ENCODE data around the gene SDC4.

SDC4 gene

DNA sequence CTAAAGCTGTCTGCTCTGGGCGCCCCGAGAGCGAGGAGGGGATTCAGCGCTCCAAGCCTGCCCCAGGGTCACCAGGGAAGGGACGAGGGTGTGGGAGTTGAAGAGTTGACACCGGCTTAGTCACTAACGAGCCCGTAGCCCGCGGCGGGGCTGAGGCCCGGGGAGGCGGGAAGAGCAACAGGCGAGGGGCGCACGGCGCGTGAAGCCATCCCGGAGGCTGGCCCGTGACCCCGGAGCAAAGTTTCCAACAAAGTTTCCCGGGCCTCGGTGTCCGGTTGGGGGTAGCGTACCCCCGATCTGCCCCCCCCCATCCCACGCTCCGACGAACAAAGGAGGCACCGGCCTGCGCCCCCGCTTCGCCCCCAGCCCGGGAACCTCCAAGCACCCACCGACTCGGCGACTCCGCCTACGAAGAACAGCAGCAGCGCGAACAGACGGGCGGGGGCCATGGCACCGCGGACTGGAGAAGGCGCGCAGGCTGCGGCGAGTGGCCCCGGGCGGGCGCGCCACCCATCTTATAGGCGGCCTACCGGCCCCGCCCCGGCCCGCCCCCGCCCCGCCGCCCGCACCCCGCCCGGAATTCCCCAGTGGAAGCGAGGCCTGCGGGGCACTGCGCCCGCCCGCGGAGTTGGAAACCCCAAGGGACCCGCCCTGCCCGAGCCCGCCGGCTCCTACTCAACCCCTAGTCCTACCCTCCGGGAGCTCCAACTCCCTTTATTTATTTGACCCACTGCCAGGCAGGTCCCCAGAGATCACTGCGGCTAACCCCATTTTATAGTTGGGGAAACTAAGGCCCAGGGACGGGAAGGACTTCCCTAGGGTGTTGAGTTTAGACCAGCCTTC is at the start of gene SDC4:
Gene SDC4, minus strand, starts transcription at position 489 of the 843 bp plus-strand sequence. Its CDS starts 40 bp downstream, at position 449.
- peak; percentile 84 for DNase-seq

DNA sequence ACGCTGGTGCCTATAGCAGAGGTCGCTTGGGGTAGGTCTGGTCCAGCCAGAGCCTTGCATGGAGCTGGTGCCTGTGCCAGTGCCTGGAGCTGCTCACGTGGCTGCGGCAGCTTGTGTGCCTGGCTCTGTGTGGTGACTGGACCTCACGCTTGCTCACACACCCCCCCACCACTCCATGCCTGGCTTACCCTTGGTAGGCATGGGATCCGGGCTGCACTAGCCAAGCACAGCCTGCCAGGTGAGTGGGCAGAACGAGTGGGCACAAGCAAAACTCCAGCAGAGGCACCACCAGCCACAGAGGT is 46.8 kb upstream of the SDC4 start:
- no peak for DNase-seq

DNA sequence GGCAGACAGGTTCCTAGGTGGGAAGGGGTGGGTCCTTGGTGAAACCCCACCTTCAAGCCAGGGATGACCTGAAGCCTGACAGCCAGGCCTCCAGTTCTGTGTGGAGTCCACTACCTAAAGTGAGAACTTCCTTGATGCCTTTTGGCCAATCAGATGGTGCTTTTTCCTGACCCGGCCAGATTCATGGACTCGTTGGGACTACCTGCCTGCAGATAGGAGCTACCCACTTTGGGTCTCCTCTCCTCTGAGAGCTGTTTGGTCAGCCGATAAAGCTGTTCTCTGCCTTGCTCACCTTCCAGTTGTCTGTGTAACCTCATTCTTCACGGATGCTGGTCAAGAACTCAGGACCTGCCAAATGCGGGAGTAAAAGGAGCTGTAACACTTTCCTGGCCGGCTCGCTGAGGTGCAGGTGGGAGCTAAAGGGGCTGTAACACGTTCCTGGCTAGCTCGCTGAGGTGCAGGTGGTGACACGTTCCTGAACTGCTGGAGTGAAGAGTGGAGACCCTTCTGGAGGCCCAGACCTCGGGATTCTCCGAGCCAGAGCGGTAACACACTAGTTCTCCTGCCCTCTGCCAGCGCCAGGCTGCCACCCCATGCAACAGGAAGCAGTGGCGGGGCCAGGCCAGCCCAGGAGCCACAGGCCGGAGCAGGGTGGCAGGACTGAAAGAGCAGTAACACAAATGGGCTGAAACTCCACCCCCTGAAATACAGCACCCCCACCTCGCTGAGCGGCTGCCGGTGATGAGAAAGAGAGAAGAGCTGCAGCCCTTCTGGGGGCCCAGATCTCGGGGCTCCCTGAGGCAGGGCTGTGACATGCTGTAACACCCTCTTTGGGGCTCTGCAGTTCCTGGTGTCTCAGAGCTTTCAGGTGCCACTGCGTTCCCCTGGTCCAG is 46.2 kb upstream of the SDC4 start:
- no peak for DNase-seq

- DNase-seq: no peak
These were observed 44.5 kb upstream of the SDC4 start for GRCh38 chr20:45392733-45393132.

DNA sequence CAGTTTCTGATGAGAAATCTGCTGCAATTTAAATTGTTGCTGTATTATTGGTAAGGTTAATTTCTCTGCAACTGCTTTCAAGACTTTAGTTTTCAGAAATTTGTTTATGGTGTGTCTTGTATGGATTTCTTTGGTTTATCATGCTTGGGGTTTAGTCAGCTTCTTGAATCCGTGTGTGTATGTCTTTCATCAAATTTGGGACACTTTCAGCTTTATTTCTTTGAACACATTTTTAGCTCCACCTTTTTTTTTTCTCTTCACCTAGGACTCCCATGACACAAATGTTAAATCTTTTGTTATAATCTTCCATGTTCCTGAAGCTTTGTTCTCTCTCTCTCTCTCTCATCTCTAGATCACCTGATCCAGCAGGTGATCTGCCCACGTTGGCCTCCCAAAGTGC is 43.3 kb upstream of the SDC4 start:
- DNase-seq: no peak

DNA sequence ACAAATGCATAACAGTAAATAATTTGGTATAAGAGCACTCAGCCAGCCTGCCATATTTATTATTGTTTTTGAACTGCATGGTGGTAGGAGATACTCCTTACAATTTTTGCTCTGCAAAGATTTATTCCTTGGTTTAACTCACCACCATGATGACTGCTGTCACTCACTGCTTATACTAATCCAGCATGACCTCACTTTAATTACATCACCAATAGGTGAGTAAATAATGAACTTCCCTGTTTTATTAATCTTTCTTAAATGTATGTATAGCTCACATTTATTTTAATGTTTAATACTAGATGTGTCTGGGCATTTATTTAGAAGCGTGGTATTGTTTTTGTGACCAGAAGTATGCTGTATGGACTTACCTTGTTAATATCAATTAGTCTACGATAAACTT is 42.7 kb upstream of the SDC4 start:
- DNase-seq: no peak

DNA sequence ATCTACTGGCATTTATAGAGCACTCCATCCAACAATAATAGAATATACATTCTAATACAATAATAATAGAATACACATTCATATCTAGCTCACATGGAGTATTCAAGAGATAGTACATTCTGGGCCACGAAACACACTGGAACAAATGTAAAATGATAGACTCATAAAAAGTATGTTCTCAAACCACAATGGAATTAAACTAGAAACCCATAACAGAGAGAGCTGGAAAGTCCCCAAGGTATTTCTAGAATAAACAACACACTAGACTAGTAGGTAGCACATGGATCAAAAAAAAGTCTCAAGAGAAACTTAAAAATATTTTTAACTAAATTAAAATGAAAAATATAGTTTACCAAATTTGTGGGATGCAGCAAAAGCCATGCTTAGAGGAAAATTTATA is 39.0 kb upstream of the SDC4 start:
- no peak for DNase-seq

GRCh38 chr20:45378191-45378590 is 30.0 kb upstream of the SDC4 start, which contains the start of gene TP53TG5:
Gene TP53TG5, minus strand, starts transcription at chr20:45378325. Its CDS starts 89 bp downstream, at chr20:45378236.
- DNase-seq: no peak

DNA sequence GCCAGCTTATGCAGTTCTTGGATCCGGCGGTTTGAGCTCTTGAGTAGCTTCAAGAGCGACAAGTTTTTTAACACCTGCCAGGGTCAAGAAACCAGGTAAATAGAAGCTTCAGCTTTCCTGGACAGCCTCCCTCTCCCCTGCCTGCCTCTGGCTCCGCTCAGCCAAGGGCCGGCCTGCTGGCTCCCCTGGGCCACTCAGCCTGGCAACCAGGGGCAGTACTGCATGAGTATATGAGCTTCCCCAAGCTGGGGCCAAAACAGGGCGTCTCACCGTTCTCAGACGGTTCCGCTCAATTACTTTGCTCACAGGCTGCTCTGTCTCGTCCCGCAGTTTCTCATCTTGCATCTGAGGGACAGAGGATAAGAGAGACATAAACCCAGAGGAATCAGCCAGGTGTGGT is 29.0 kb upstream of the SDC4 start:
- peak; percentile 45 for DNase-seq

- DNase-seq: no peak
These were observed 26.7 kb upstream of the SDC4 start for GRCh38 chr20:45374966-45375365.

DNA sequence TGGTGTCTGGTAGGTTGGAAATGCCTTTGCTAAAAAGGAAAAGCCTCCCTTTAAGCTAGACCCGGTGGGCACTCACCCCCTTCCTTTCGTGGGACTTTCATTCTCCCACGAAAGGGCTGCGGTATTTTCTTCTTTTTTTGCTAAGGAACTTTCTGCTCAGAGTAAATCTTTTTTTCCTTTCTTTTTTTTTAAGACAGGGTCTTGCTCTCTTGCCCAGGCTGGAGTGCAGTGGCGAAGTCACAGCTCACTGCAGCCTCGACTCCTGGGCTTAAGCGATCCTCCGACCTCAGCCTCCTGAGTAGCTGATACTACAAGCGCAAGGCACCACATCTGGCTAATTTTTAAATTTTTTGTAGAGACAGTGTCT is 25.9 kb upstream of the SDC4 start:
- DNase-seq: no peak

GRCh38 chr20:45373353-45374100 is 25.3 kb upstream of the SDC4 start:
- peak; percentile 96 for DNase-seq

DNA sequence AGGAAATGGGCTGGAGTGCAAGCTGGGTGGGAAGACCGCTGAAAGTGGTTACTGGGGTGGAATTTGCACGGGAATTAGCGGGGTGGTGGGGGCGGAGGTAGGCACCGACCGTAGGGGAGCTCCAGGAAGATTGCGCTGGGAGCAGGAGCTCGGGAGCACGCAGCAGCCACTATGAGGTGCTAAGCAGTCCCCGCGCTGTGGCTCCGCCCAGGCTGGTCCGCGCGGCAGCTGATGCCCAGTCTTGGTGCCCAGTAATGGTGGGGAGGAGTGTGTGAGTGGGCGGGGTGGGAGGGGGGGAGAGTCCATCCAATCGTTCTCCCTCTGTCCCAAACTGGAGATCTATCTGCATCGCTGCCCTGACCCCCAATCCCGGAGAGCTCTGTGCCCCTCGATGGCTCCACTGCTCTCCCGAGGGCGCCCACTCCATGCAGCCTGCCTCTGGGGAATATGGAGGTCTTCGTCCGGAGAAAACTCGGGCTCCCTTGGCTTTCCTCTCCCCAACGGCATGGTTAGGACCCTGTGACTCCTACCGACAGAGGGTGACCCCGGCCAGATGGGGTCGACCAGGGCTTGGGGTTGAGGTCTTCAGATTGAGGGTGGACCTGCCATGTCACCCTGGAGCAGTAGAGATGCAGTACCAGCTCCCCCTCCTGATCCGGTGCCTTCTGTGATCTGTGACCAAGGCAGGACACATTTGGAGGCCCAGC is 24.6 kb upstream of the SDC4 start:
- DNase-seq: no peak

GRCh38 chr20:45372241-45372640 is 24.0 kb upstream of the SDC4 start:
- peak; percentile 47 for DNase-seq

DNA sequence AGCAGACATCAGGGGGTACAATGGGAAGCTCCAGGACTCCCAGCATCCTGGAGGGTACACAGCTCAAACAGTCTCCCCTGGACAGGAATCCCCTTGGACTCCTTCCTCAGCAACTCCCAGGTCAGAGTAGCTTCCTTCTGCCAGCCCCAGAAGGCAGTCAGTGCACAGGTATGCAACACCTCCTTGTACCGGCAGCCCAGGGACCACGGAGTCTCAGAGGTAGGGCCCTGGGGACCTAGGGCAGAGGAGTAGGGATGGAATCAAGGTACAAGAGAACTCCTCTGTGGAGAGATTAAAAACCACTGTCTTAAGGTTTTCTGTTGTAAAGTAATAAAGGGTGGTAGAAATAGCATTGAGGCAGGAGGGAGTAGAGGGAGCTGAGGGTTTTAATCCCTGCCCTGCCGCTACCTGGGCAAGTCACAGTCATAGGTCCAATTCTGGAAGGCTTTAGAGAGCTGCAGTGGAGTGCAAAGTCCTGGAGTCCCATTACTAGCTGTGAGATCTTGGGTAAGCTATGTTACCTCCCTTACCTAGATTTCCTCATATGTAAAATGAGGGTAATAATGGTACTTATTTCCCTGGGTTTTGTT is 22.4 kb upstream of the SDC4 start:
- DNase-seq: peak; percentile 42

DNA sequence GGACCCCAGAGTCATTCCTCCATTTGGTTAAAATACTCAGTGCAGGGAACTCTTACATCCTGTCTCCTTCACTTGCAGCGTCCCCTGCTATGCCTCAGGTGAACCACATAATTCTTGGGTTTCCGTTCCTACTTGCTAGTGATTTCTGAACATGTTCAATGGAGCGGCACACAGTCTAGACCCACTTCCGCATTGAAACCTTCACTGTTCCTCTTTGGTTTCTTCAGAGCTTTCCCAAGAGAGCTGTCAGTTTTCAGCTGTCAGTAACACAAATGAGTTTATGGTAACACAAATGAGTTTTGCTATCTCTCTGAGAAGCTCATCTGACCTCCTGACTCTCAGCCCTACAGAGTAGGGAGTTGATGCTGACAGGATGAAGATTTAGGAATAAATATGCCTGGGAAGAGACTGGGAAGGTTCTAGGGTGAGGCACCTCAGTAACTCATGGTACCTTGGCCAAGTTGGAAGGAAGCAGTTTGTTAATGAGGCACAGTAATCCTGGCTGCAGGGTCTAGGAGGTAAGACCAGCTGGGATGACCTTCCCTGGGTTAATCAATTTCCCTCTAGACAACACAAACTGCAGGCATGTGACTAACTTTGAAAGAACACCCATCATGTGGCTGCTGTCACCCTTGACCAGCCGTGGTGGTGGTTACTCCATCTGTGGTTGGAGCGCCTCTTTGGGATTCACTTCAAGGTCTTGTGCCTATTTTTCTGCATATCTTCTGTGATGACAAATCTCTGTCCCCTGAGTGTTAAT is 20.2 kb upstream of the SDC4 start:
- DNase-seq: peak; percentile 57

- DNase-seq: peak; percentile 4
These were observed 18.9 kb upstream of the SDC4 start for GRCh38 chr20:45367126-45367525.

DNA sequence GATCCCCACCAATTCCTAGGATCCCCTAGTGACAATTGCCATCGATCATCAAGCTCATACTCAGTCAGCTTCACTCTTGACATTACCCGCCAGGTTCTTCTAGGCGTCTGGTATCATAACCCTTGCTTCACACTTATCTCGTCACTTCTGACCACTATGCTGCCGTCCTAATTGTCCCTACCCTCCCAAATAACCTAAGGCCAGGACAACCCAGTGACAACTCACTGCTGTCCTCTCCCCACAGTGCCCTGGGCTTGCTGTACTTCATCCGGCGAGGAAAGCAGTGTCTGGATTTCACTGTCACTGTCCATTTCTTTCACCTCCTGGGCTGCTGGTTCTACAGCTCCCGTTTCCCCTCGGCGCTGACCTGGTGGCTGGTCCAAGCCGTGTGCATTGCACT is 18.4 kb upstream of the SDC4 start:
- peak; percentile 30 for DNase-seq

GRCh38 chr20:45366192-45366591 is 18.0 kb upstream of the SDC4 start:
- DNase-seq: no peak

- DNase-seq: peak; percentile 50
These were observed 17.3 kb upstream of the SDC4 start for GRCh38 chr20:45365444-45365970.

All from activated CD8-positive, alpha-beta memory T cell treated with anti-CD3 and anti-CD28 coated beads for 24 hours (primary cell).